GM19372 (cell line): ENCODE measurements around the gene XAGE3.
"Not testable (repeated sequence)": the region's sequence is repeated elsewhere in the genome, so short reads cannot be mapped to it uniquely, and the experiment has no call there.

ENCODE experiments used
- ATAC-seq: cut with Tn5 transposase; IDR thresholded peaks from one replicate; pipeline ENCODE4 v1.9.1; 2021; ENCODE audit warnings: mild to moderate bottlenecking, low read depth, moderate library complexity; ENCODE audit not compliant: unreplicated experiment

XAGE3 gene, protein sequence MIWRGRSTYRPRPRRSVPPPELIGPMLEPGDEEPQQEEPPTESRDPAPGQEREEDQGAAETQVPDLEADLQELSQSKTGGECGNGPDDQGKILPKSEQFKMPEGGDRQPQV

DNA sequence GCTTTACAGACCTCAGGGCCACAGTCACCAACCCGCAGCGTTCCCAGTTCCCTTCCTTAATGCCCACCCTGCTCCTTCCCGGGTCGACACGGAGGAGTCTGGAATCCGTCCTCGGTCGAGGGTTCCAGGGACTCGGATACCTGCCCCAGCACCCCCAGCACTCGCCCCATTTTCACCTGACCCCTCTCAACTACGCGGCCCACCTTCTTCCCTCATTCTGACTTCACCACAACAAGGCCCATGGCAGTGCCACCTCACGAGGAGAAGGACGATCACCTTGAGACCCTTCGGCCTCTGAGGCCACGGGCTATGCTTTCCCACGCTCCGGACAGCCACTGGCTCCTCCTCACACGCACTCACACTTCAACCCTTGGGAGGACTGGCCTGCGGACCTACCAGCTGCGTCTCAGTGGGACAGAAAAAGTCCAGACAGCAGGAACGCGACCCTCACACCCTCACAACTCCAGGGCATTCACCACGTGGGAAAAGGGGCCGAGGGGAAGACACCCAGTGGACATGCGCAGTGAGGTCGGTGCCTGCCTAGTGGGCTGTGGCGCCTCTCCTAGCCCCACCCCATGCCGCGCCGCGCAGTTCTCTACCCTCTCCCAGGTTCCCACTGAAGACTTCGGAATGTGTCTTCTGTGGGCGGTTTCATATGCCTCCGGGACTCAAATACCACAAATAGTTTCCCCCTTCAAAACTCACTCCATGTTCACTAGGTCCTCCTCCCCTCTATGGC, at the start of gene XAGE3:
XAGE3 (minus strand) TSS at position 474 of the 739 bp plus-strand sequence. CDS start 950 bp downstream, outside the sequence.
- ATAC-seq = no peak

DNA sequence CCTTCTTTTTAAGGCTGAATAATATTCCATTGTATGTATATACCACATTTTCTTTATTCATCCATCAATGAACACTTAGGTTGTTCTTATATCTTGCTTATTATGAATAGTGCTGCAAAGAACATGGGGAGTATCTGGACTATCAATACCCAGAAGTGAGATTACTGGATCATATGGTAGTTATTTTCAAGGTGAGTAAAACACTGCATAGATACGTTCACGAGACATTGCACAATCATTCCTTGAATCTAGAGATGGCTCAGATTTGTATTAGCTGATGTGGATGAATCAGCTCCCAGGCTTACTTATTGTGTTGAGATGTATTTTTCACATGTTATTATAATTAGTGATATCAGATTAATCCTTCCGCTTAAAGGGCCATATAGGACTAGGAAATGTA, 46.8 kb upstream of the XAGE3 start:
- ATAC-seq = not testable (repeated sequence)

DNA sequence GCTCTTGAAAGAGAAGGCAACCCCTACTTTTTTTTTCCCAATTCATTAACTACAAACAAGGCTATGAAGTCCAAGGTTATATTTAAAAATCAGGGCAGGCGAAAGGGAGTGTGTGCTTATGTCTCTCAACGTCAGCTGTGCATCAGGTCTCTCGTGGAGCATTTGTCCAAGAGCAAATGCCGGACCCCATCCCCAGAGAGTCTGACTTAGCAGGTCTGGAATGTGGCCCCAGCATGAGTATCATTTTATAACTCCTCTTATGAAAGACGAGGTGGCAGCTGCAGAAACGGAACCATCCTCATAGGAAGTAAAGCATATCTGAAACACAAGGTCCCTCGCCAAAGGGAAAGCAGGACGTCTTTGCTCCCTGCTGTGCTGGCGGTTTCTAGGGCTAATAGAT, 45.8 kb upstream of the XAGE3 start:
- not testable (repeated sequence) for ATAC-seq

DNA sequence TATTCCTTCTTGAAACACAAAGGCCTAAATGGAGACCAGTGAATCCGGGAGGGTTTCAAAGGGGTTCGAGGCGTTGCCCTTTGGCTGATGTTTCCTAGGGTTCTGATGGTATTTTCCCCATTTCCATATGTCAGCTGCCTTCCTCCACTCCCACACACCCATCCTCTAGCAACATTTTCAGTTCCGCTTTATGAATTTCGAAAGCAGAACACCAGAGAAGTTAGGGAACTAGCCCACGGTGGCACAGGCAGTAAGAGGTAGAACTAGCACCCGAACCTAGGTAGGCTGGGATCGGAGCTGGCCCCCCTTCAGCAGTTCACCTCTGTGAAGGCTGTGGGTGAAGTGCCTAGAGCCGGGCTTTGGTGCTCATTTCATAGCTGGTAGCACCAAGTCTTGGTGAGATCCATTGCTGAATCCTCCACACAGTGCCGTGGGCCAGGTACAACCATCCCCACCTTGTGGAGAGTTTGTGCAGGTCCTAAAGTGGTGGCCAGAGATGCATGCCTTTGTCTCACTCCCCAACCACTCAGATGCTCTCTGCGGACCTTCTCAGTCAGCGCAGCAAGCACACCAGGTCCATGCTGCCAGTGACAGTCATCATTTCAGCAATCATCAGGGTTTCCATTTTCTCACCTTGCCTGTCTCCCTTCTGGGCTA, 41.6 kb upstream of the XAGE3 start:
- not testable (repeated sequence) for ATAC-seq

DNA sequence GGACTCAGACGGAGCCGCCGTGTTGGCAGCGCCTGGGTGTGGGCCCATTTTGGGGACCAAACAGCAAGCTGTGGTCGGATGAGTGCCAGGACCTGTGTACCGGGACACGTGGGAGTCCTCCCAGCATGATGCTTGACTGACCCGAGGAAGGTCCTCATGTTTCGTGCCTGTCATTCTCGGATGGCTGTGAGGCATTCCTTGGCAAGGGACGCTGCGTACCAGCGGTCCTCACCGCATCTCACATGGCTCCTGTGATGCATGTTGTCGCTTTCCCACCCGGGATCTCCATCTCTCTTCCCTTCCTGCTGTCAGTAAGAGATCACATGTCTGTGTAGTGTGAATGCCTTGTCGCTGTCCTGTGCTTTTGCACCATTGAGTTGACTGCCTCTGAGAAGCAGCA, 40.0 kb upstream of the XAGE3 start:
- ATAC-seq = not testable (repeated sequence)

DNA sequence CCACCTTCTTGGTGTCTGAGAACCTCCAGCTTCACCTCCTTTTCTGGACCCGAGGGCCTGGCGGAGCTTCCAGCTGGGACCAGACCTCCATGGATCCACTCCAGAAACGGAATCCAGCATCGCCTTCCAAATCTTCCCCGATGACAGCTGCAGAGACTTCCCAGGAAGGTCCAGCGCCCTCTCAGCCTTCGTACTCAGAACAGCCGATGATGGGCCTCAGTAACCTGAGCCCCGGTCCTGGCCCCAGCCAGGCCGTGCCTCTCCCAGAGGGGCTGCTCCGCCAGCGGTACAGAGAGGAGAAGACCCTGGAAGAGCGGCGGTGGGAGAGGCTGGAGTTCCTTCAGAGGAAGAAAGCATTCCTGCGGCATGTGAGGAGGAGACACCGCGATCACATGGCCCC, 39.3 kb upstream of the XAGE3 start:
- ATAC-seq = not testable (repeated sequence)

DNA sequence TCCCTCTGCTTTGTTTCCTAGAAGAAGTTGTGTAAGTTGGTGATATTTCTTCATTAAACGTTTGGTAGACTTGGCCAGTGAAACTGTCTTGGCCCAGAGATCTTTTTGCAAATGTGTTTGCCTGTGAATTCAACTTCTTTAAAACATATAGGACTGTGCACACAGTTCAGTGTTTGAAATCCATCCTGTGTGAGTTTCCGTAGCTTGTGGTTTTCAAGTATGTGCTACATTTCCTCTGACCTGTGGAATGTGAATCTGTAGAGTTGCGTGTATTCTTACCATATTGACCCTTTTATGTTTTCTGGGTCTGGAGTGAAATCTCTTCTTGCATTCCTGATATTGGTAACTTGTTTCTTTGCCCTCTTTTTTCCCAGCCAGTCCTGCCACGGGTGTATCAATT, 38.2 kb upstream of the XAGE3 start:
- ATAC-seq = not testable (repeated sequence)

DNA sequence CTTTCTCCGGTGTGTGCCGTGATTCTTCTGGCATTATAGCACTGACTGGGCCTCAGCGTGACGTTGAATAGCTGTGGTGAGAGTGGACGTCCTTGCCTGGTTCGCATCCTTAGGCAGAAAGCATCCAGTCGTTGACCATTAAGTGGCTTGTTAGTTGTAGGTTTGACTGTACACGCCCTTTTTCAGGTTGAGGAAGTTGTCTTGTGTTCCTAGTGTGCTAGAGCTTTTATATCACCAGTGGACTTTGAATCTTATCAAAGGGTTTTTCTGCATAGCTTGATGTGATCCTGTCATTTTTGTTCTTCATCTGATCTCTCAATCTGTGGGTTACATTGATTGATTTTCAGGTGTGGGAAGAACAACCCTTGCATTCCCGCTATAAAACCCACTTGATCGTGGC, 37.6 kb upstream of the XAGE3 start:
- not testable (repeated sequence) for ATAC-seq

DNA sequence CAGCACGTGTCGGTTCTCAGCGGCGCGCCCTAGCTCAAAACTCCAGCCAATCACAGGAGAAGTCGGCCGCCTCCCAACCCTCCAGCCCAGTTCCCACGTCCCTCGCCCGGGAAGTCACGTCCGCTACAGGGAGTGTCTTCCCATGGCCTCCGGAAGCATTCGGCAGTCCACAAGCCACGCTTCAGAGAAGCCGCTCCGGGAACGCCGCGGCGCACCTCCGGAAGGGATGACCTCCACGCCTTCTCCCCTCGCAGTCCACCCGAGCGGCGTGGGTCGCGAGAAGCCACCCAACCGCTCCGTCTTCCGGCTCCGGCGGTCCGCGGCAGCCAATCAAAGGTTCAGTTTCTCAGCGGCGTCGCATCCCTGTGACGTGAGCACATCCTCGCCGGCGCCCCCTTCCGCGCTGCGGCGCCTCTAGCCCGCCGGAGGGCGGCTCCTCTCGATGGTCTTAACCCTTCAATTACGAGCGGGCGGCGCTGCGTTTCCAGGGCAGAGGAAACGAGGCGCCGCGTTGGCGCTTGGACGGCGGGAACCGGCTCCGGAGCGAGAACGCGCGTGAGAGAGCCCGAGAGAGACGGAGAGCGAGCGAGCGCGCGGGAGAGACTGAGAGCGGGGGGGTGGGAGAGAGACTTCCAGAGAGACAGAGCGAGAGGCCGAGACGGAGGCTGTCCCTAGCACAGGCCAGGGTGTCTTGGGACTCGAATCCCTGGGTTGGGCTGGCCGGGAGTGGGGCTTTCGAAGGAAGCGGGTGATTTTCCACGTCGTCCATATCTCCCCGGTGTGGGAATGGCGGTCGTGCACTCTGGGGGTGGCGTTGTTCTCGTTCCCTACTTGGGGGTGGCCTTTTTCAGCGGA, 29.2 kb upstream of the XAGE3 start, which contains the start of gene FAM156B:
FAM156B (plus strand) TSS at position 476 of the 855 bp plus-strand sequence. CDS start 9,896 bp downstream, outside the sequence.
- ATAC-seq = peak; percentile 87

DNA sequence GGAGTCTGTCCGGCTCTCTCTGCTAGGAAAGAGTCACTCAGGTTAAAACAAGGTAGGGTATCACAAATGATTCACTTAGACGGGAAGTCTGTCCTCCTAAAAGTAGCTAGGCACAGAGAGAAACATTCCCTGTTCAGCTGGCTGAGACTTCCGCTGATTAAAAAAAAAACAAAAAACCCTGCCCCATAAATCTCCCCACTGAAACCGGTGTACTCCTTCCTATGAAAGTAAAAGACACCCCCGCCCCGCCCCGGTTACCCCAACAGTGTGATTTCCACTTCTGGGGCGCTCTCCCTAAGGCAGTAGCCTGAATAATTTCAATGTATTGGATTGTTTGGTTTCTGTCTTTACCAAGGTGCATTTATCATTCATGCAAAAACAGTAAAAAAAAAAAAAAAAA, 28.6 kb upstream of the XAGE3 start:
- ATAC-seq = peak; percentile 13

DNA sequence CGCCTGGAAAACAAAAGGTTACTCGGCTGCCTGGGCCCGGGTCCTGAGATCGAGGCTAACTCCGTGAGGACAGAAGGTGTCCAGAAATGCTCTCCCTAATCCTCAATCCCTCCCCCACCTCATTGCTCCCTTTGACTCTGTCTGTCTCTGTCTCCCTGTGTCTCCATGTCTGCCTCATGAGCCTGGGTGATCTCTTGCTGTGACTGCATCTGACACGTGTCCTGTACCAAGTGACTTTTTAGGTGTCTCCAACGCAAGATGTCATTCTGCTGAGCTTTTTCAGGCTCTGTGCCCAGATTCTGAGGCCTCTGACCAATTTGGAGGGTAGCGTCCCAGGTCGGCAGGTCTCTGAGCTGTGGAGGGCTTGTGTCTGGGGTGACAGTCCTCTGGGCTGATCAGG, 20.2 kb upstream of the XAGE3 start:
- not testable (repeated sequence) for ATAC-seq

DNA sequence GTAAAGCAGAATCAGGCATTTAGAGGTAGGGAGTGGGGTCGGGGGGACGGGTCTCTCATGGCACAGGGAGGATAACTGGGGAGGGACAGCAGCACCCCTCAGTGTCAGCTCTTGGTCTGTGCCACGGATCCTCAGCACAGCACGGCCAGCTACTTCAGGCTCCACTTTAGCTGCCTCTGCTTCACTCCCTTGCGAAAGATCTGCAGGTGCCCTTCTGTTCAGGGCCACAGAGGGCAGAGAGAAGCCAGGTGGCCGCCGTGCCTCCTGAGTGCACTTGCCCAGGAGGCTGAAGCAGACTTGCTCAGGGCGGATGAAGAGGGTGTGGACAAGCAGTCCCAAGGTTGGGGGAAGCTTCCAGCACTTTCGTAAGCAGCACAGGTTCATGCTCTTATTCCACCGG, 19.6 kb upstream of the XAGE3 start:
- not testable (repeated sequence) for ATAC-seq

DNA sequence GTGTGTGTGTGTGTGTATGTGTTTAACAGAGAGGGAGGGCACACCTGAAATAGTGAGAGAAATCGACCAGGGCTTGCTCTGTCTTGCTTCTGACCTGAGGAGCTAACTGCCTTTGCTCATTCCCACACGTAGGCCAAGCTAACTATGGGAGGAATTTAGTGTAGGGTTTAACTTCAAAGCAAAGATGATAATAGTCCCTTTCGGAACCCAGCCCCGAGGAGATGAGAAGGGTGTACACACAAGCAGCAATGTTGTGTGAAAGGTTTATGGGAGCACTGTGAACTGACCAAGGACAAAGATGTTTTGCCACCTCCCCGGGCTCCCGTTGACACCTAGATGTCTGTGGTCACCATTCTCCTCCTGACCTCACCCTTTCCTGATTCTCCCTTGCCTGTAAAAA, 8.5 kb upstream of the XAGE3 start:
- ATAC-seq = not testable (repeated sequence)

DNA sequence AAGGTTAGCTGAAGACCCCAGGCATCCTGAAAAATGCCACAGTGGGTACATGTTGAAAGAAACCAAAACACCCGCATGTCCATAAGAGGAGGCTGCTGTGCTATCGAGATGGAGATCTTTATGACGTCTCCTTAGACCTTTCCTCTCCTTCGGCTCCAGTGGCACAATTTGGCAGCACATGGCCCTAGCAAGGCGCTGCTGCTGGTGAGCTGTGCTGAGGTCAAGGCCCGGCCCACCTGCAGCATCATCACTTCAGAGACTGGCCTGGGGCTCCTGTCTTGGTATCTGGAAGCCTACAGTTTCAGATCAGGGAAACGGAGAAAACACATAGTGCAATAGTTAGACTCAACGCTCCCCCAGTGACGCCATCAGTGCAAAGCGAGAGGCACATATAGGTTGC, 7.6 kb upstream of the XAGE3 start:
- ATAC-seq = not testable (repeated sequence)

DNA sequence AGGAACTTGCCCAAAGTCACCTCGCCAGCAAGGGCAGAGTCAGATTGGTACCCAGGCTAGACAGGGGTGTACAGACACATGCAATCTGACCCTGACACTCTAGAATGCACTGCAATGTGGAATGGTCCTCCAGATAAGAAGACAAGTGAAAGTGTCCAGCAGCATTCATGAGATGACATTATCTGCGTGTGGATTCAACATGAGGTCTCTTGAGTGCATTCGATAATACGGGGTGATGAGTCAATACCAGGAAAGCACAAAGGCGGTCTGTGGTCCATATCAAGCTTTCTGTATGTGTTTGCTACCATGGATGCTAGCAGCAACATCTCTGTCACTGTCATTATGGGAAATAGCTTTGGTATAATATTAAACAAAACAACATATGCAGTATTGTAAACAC, 6.8 kb upstream of the XAGE3 start:
- no peak for ATAC-seq

DNA sequence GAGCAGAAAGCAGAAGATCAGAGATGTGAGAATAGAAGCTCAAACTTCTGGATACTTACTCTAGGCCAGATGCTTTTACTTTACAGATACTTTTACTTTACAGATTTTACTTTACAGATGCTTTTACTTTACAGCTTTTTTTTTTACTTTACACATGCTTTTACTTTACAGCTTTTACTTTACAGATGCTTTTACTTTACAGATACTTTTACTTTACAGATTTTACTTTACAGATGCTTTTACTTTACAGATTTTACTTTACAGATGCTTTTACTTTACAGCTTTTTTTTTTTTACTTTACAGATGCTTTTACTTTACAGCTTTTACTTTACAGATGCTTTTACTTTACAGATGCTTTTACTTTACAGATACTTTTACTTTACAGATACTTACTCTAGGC, 5.9 kb upstream of the XAGE3 start:
- not testable (repeated sequence) for ATAC-seq

DNA sequence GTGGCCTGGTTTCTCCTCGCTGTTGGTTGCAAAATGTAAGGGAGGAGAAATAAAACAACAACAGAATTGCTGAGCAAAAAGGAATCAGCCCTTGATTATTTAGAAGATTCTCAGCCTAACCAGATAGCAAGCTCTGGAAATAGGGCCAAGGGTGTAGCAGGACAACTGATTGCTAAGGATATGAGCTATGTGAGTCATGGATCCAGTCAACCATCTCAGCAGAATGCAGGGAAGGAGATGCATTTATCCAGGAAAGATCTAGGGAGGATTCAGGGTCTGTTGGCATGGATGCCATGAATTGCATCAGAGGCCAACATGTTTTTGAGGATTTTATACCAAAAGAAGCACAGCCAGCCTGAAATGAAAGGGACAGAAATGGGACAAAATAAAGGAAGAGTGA, 2.2 kb upstream of the XAGE3 start:
- no peak for ATAC-seq

DNA sequence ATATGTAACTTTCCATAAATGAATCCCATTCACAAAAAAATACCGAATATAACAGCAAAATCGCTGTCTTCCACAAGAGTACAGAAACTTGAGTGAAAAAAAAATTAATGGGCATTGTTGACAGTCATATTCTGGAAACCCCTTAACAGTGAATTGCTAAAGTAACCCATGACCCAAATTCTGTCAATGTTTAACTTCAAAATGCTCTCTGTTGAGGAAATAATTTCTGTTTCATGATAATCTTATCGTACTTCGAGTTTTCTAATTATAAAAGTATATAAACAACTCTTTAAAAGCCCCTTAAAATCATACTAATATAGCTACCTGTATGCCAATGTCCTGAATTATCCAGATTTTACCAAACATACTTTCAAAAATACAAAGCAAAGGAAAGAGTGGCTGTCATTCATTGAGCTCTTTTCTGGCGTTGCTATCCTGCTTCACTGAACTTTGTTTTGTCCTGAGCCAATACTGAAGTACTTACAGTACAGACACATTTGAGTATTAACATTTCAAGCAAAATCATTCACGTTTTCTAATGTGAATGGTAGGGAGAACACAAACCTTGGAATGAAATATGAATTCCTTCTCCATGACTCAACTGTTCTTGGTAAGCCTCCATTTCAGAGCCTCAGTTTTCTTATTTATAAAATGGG, 2.4 kb downstream of the XAGE3 start:
- no peak for ATAC-seq

DNA sequence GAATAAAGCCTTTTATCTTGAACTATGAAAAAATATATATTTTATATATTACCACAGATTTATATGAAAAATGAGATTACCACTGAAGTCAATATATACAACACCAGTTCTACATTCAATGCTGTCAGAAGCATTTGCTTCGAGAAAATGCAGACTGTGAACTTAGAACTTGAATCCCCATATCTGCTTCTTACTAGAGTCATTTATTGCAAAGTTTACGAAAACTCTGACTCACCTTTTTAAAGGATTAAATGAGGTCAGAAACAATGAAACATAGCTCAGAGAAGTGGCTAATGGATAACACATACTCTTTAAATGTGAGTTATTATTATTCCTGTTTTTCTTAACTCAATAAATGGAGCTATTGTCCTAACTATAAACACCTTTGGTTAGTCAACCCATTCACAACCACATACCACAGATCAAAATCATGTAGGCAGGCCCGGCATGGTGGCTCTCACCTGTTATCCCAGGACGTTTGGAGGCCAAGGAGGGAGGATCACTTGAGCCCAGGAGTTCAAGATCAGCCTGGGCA, 10.8 kb downstream of the XAGE3 start:
- ATAC-seq = not testable (repeated sequence)
